GM13976 (cell line): ENCODE results near the gene CKMT2.

Experiments used
- DNase-seq: peaks from one replicate; pipeline ENCODE4 v3.0.0; 2012; ENCODE audit warnings: low spot score
- CTCF ChIP-seq: IDR thresholded peaks from 2 replicates; pipeline ENCODE4 v1.5.1; 2012; ENCODE audit warnings: borderline replicate concordance, mild to moderate bottlenecking; ENCODE audit not compliant: insufficient read depth; ENCODE audit errors: extremely low read depth, missing control alignments, control extremely low read depth
- in situ Hi-C: fragments of 300-500 bp; cut with MboI; formaldehyde crosslinking; loops from one replicate; pipeline ENCODE4 v1.12.0; 2022; ENCODE audit warnings: low sequenced_read_pairs, mixed read lengths, inconsistent platforms; ENCODE audit not compliant: unreplicated experiment

The CKMT2 gene

GRCh38 chr5:81213070-81213469 is 20.1 kb upstream of the CKMT2 start:
- no peak for TF ChIP-seq CTCF
- in situ Hi-C loops, result no loop called here
- no peak for DNase-seq

- in situ Hi-C loops, result no loop called here
- no peak for DNase-seq
- no peak for TF ChIP-seq CTCF
Observed at GRCh38 chr5:81214848-81215247, 18.3 kb upstream of the CKMT2 start.

DNA sequence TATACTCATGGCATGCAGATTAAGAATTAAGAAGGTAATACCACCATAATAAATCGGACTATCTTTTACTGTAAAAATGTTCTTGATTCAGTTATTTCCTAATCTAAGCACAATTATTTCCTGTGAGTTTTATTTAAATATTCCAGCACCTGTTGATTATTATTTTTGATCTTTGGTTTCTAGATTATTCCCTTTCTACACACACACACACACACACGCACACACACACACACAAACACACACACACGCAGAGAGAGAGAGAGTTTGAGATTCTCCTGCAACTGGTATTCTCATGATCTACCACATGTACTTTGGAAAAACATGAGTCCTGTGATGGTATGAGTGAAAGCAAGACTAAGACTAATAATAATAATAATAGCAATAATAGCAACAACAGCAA is 17.0 kb upstream of the CKMT2 start:
- in situ Hi-C loops, result no loop called here
- no peak for DNase-seq
- no peak for TF ChIP-seq CTCF

- DNase-seq, result no peak
- in situ Hi-C loops, result no loop called here
- no peak for TF ChIP-seq CTCF
Observed at GRCh38 chr5:81219389-81219788, 13.7 kb upstream of the CKMT2 start.

DNA sequence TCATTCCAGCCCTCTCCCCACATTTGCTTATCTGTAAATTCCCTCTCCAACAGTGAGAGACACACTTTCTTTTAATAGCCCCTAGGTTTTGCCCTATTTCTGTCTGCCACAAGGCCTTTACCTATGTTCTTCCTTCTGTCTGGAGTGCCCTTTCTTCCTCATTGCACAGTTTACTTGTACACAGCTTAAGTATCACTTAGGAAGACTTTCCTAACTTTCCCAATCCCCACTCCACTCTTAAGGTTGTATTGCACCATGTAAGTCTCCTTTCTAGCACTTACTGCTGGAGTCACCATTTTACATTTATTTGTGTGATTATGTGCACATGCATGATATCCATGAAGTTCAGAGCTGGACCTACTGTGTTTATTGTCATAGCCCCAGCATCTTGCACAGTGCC is 10.8 kb upstream of the CKMT2 start:
- TF ChIP-seq CTCF, result no peak
- in situ Hi-C loops, result no loop called here
- DNase-seq, result no peak

DNA sequence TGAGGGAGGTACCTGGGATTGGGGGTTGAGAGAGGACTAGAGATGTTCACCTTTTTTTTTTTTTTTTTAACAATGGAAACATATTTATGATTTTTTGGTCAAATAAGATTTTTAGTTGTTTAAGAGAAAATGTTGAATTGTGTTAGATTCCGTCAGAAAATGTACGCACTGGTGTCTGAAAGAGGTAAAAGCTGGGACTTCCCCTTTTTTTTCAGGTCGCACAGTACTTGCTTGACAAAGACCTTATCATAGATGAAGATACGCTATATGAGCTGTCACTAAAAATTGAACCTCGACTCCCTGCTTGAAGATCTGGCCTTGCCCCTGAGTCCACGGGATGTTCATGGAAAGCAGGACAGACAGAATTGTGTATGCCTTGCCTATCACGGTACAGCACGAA is 7.7 kb upstream of the CKMT2 start:
- TF ChIP-seq CTCF, result no peak
- no peak for DNase-seq
- in situ Hi-C loops, result no loop called here

GRCh38 chr5:81226286-81226685 is 6.8 kb upstream of the CKMT2 start:
- in situ Hi-C loops, result no loop called here
- no peak for DNase-seq
- no peak for TF ChIP-seq CTCF
